BJ (cell line): ENCODE results near the gene HLA-B. TPM values are rescaled to one million over a fixed set of nuclear protein-coding genes. Genes with fewer than 3 reads are reported as not detected.
"Not testable (repeated sequence)": the region's sequence is repeated elsewhere in the genome, so short reads cannot be mapped to it uniquely, and the experiment has no call there.

Experiments used
- CTCF ChIA-PET: fragments of 350-600 bp; formaldehyde crosslinking; extraction: SDS; loops from one replicate; lab custom pipeline; 2021; ENCODE audit warnings: antibody characterized with exemption, inconsistent platforms; lab: Yijun Ruan, JAX
- POLR2A ChIA-PET: fragments of 300-600 bp; sonication (Branson Sonifier 250); formaldehyde crosslinking; extraction: SDS; loops from one replicate; lab custom pipeline; 2021; ENCODE audit warnings: antibody characterized with exemption; lab: Charles Lee
- DNase-seq: peaks from one replicate; pipeline ENCODE4 v3.0.0-alpha.2; 2011; ENCODE audit warnings: low read depth
- H3K27me3 ChIP-seq: 2 replicates; pipeline ENCODE4 v1.6.0; 2011; ENCODE audit warnings: low read length; ENCODE audit not compliant: control insufficient read depth, insufficient read depth
- H3K36me3 ChIP-seq: 2 replicates; pipeline ENCODE4 v1.5.1; 2011; ENCODE audit warnings: low read length; ENCODE audit not compliant: control insufficient read depth, insufficient read depth
- H3K4me3 ChIP-seq: 2 replicates; pipeline ENCODE4 v1.5.1; 2011; ENCODE audit warnings: low read depth, mild to moderate bottlenecking, control low read depth, low read length
- polyA minus RNA-seq: library from RNA; depleted of rRNA, polyadenylated mRNA; stranded (reverse); fragments of >200 nt; gene quantifications from 2 replicates; pipeline ENCODE4 v1.2.3, GENCODE V29; 2011; rRNA and poly(A)+ RNA removed
- polyA plus RNA-seq: library from polyadenylated mRNA; depleted of rRNA; stranded (reverse); fragments of >200 nt; gene quantifications from 2 replicates; pipeline ENCODE4 v1.2.3, GENCODE V29; 2011; rRNA removed
- TF ChIP-seq, protein P1 (sequence below): IDR thresholded peaks from 2 replicates; pipeline ENCODE4 v1.5.1; 2011; ENCODE audit warnings: low read depth, mild to moderate bottlenecking, control low read depth, inconsistent platforms, low read length, moderate library complexity; ENCODE audit not compliant: insufficient read depth

HLA-B gene
- polyA plus RNA-seq: 1,142 and 1,777 TPM in 2 replicates
- 225 and 293 TPM in 2 replicates for polyA minus RNA-seq

DNA sequence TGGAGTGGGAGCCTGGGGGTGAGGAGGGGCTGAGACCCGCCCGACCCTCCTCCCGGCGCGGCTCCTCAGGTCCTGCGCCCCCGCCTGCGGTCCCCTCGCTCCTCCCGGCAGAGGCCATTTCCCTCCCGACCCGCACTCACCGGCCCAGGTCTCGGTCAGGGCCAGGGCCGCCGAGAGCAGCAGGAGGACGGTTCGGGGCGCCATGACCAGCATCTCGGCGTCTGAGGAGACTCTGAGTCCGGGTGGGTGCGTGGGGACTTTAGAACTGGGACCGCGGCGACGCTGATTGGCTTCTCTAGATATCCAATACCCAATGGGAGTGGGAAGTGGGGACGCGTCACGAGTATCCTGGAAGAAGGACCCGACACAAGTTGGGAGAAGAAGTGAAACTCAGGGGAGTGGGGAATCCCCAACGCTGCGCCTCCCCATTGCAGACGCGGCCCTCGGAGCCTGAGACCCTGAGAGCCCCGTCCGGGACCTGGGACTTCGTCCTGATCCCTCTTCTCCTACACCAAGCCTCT is at the start of gene HLA-B:
HLA-B (minus strand) TSS at position 234 of the 521 bp plus-strand sequence; CDS start at position 213, 21 bp downstream.
- peak within 1 kb of the TSS; percentile 83 for H3K4me3 ChIP-seq
- peaks cover 14% of the 10 kb centered on the region for H3K36me3 ChIP-seq
- POLR2A ChIA-PET: no interaction called here
- CTCF ChIA-PET: interaction anchor here (2.1 kb wide), 1 partner anchor 10 kb away, joined by 15 read pairs; no protein-coding TSS in a partner anchor
- peaks cover 5% of the 10 kb centered on the region for H3K27me3 ChIP-seq
- TF ChIP-seq, protein P1, sequence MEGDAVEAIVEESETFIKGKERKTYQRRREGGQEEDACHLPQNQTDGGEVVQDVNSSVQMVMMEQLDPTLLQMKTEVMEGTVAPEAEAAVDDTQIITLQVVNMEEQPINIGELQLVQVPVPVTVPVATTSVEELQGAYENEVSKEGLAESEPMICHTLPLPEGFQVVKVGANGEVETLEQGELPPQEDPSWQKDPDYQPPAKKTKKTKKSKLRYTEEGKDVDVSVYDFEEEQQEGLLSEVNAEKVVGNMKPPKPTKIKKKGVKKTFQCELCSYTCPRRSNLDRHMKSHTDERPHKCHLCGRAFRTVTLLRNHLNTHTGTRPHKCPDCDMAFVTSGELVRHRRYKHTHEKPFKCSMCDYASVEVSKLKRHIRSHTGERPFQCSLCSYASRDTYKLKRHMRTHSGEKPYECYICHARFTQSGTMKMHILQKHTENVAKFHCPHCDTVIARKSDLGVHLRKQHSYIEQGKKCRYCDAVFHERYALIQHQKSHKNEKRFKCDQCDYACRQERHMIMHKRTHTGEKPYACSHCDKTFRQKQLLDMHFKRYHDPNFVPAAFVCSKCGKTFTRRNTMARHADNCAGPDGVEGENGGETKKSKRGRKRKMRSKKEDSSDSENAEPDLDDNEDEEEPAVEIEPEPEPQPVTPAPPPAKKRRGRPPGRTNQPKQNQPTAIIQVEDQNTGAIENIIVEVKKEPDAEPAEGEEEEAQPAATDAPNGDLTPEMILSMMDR: no peak; the same call in 1 of the 2 replicates
- DNase-seq: peak; percentile 49

DNA sequence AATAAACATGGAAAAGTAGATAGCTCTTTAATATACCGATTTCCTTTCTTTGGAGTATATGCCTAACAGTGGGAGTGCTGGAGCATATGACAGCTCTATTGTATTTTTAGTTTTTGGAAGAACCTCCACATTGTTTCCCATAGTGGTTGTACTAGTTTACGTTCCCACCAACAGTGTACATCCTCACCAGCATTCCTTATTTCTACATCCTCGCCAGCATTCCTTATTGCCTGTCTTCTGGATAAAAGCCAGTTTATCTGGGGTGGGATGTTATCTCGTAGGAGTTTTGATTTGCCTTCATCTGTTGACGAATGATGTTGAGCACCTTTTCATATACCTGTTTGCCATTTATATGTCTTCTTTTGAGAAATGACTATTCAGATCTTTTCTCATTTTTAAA is 49.0 kb upstream of the HLA-B start:
- POLR2A ChIA-PET: no interaction called here
- H3K36me3 ChIP-seq: 0 out of 2 replicates have a peak, but pooled peaks cover under 1% of the 10 kb centered on the region
- CTCF ChIA-PET: interaction anchor here (1.0 kb wide), 1 partner anchor 15 kb away, joined by 3 read pairs; no protein-coding TSS in a partner anchor
- no peaks in the 10 kb centered on the region for H3K27me3 ChIP-seq
- TF ChIP-seq, protein P1: no peak
- DNase-seq: no peak
- no peak overlapping the region for H3K4me3 ChIP-seq

DNA sequence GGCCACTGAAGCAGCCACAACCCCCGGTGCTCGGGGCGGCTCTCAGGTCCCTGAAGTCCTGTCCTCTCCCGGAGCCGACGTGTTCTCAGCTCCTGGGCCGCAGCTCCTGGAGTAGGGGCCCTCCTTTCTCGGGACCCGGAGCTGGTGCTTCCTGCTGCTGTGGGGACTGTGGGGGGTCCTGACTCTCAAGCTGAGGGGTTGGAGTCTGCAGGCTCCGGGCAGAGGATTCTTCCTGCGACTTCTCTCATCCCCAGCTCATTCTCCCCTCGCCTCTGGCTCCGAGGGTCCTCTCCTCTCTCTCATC is 47.0 kb upstream of the HLA-B start:
- CTCF ChIA-PET: interaction anchor here (1.3 to 1.4 kb wide), 2 partner anchors 36 to 38 kb away, joined by 4 read pairs; no protein-coding TSS in a partner anchor
- H3K27me3 ChIP-seq, DNase-seq, POLR2A ChIA-PET, H3K36me3 ChIP-seq: not testable (repeated sequence)
- peak overlapping the region; percentile 82 for H3K4me3 ChIP-seq

DNA sequence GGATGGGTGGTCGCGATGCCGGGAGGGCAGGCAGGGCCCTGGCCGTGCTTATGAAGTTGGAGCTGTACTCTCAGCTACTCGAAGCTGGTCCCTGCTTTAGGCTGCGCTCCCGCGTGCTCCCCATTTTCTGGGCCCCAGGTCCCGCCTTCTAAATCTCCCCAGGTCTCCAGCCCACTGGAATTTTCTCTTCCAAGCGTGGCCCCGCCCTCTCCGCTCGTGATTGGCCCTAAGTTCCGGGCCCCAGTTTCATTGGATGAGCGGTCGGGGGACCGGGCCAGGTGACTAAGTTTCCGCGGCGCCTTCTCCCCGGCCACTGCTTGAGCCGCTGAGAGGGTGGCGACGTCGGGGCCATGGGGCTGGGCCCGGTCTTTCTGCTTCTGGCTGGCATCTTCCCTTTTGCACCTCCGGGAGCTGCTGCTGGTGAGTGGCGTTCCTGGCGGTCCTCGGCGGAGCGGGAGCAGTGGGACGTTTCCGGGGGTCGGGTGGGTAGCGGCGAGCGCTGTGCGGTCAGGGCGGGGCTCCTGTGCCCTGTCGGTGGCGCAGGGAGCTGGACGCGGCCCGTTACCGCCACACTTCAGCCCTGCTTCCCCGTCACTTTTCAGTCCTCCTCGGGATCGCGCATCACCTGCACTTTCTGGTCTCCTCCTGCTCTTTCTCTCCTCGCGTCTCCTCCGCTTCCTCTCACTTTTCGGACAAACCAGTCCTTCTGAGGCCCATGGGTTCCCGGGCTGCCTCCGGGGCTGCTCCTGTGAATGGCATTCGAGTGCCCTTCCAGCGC is 46.5 kb upstream of the HLA-B start, which contains the start of gene MICA:
MICA (plus strand) TSS at position 313 of the 778 bp plus-strand sequence; CDS start at position 351, 38 bp downstream.
- POLR2A ChIA-PET: no interaction called here
- CTCF ChIA-PET: interaction anchor here (1.3 to 1.4 kb wide), 2 partner anchors 36 to 39 kb away, joined by 4 read pairs; no protein-coding TSS in a partner anchor
- TF ChIP-seq, protein P1: 0 out of 2 replicates have a peak, but pooled peaks have one; percentile 3

DNA sequence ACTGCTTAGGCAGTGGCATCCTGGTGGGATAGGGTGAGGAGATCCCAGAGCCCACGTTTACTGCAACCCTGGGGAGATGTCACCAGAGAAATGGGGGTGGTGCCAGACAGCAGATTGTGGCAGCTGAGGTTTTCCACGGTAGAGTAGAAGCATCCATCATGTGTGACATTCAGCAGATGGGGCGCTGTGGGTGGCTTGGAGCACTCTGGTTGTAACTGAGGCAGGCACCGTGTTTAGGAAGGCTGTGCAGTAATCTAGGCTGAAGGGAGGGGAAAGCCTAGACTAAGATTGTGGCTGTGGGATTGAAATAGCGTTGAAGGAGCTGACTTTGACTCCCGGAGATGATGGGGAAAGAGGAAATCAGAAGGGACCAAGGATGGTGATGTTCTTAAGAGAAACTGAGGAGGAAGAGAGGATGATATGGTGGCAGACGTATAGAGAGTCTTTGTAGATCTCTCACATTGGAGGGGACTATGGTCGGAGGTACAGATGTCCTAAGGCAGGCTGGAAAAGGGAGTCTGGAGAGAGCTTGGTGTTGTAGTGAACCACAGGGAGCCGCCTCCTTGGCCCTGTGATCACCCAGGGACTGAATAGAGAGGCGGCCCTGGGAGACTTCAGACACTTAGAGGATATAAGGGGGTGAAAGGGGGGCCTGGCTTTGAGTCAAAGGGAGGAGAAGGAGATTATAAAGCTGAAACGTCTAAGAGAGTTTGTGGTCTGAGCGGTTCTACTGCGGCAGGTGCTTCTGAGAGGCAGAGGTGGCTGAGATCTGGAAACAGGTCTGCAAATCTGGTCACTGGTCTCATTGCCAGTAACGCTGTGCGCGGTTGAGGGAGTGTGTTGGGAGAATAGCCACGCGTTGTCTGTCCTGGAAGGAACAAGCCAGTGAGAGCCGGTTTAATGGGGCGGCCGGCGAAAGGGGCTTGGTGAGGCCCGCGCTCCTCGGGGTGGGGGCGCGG is 45.6 kb upstream of the HLA-B start:
- POLR2A ChIA-PET: no interaction called here
- TF ChIP-seq, protein P1: no peak
- H3K36me3 ChIP-seq: no peaks in the 10 kb centered on the region
- H3K27me3 ChIP-seq: no peaks in the 10 kb centered on the region
- H3K4me3 ChIP-seq: peak overlapping the region; percentile 82
- CTCF ChIA-PET: interaction anchor here (0.6 to 5.4 kb wide), 3 partner anchors 40 to 205 kb away, joined by 3 to 58 read pairs (median 4); no protein-coding TSS in a partner anchor
- no peak for DNase-seq

More for the DNA sequence above, 46.5 kb upstream of the HLA-B start, which contains the start of gene MICA:
- H3K27me3 ChIP-seq: no peaks in the 10 kb centered on the region
- H3K36me3 ChIP-seq: no peaks in the 10 kb centered on the region
- peak within 1 kb of the TSS; percentile 82 for H3K4me3 ChIP-seq
- peak; percentile 44 for DNase-seq
